GM23248 (cell line): ENCODE results near the gene RNASEH1.

Source experiments
- EZH2 ChIP-seq: fragments of 200-600 bp; sonication (generic); IDR thresholded peaks from 2 replicates; pipeline ENCODE4 v1.6.1; 2018; ENCODE audit warnings: antibody characterized with exemption, mild to moderate bottlenecking; ENCODE audit not compliant: insufficient read depth, poor library complexity, severe bottlenecking
- EZH2phosphoT487 ChIP-seq: fragments of 200-600 bp; sonication (generic); IDR thresholded peaks from 2 replicates; pipeline ENCODE4 v1.6.1; 2018; ENCODE audit warnings: antibody characterized with exemption, moderate library complexity, mild to moderate bottlenecking, low read depth; ENCODE audit not compliant: insufficient read depth

GRCh38 chr2:3598197-3598910, 40.2 kb upstream of the RNASEH1 start:
- TF ChIP-seq EZH2 (no peak), EZH2phosphoT487 (no peak)
